HuH-7.5 (cell line): Measurements from ENCODE around the gene KLHDC2.
"Not testable (repeated sequence)": the region's sequence is repeated elsewhere in the genome, so short reads cannot be mapped to it uniquely, and the experiment has no call there.

Source experiments
- DNase-seq: peaks from one replicate; pipeline ENCODE4 v3.0.0; 2011; ENCODE audit warnings: low spot score

The KLHDC2 gene

DNA sequence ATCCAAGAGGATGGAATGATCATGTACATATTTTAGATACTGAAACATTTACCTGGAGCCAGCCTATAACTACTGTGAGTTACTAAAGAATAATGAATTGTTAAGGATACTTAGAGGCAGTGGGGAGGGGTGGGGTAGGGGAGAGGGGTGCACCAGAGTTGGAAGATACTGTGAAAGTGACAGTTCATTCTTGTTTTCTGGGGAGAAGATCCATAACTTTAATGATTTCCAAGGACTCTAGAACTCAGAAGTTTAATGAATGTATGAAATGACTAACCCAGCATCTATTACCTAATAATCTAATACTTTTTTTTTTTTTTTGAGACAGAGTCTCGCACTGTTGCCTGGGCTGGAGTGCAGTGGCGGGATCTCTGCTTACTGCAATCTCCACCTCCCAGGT, 10.5 kb downstream of the KLHDC2 start:
- no peak for DNase-seq

DNA sequence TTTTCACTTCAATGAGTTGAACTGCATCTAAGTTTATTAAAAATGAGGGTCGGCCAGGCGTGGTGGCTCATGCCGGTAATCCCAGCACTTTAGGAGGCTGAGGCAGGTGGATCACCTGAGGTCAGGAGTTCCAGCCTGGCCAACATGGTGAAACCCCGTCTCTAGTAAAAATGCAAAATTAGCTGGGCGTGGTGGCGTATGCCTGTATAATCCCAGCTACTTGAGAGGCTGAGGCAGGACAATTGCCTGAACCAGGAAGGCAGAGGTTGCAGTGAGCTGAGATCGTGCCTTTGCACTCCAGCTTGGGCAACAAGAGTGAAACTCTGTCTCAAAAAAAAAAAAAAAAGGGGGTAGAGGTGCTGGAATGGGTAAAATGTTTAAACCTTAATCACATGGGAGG, 13.1 kb downstream of the KLHDC2 start:
- DNase-seq = not testable (repeated sequence)

DNA sequence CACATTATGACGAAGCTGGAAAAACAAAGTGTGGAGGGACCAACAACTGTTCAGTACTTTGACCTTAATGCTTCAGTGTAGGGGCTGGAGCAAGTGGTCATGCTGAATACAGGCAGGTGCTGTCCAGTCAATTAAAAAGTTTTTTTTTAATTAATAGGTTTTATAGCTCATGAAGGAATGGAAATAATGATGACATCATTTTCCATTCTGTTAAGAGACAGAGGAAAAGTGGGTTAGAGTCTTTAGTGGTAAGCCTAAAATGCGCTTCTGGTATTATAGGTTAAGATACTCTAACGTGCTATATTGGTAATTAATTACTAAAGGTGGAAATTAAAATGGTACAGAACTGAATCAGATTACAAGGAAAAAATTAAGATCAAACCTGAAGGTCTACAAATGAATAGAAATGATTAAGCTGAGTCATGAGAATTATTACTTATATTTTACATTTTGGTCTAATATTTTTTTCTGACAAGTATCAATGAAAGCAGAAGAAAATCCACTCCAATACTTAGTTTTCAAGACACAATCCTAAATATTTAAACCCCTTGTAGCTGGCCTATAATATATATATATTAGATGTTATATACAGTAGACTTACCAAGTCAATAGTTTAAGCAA, 15.6 kb downstream of the KLHDC2 start:
- DNase-seq = no peak

- DNase-seq = no peak
Measured at GRCh38 chr14:49786315-49786714, 18.4 kb downstream of the KLHDC2 start.

GRCh38 chr14:49792618-49793017, 24.7 kb downstream of the KLHDC2 start:
- DNase-seq = no peak

GRCh38 chr14:49796025-49796424, 28.1 kb downstream of the KLHDC2 start:
- DNase-seq = no peak

DNA sequence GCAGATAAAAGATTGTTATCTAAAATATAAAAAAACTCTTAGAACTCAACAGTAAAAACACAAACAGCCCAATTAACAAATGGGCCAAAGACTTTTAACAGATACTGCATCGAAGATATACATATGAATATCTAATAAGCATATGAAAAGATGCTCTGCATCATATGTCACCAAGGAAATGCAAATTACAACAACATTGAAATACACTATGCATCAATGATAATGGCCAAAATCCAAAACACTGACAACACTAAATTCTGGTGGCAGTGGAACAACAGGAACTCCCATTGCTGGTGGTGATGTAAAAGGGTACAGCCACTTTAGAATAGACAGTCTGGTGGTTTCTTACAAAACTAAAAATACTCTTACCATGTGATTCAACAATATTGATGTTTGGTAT, 40.8 kb downstream of the KLHDC2 start:
- no peak for DNase-seq

DNA sequence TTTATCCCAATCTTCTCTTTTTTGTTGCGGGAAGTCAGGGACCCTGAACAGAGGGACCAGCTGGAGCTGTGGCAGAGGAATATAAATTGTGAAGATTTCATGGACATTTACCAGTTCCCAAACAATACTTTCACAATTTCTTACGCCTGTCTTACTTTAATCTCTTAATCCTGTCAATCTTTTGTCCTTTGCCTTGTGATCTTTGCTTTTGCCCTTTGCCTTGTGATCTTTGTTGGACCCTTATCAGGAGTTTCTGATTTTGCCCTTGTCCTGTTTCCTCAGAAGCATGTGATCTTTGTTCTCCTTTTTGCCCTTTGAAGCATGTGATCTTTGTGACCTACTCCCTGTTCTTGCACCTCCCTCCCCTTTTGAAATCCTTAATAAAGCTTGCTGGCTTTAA, 48.2 kb downstream of the KLHDC2 start:
- DNase-seq = not testable (repeated sequence)

GRCh38 chr14:49816844-49817243, 48.9 kb downstream of the KLHDC2 start:
- no peak for DNase-seq

DNA sequence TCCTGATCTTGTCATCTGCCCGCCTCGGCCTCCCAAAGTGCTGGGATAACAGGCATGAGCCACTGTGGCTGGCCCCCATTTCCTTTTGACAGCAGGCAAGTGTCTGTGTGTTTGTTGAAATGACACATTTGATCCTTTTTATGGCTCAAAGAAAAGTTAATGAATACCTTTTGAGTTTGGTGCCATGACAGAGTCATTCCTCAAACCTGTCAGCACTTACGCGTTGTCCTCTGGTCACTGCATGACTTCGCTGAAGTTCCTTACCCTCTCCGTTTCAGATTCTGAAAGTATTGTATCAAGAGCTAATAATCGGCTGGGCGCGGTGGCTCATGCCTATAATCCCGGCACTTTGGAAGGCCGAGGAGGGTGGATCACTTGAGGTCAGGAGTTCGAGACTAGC, 52.2 kb downstream of the KLHDC2 start:
- no peak for DNase-seq

DNA sequence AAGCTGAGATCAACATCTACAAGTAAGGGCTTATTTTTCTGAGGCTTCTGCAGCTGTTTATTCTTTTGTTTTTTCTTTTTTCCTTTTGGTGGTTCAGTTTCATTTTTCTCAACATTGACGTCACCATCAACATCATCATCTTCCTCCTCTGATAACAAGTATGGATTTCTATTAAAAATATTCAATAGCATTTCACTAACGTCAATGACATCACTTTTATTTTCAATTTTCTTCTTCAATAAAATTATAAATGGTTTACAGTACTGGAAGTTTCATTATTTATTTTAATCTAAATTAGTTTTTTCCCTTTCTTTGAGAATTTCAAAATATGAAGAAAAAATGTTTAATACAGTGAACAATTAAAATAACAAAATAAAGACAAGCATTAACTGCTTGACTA, 60.7 kb downstream of the KLHDC2 start:
- DNase-seq = no peak
